GM23338 (cell line): ENCODE measurements around the gene WNK1. TPM values are rescaled to one million over a fixed set of nuclear protein-coding genes. Genes with fewer than 3 reads are reported as not detected.

Source experiments
- EZH2 ChIP-seq: fragments of 200-600 bp; sonication (generic); IDR thresholded peaks from one replicate; pipeline ENCODE4 v1.8.0; 2017; ENCODE audit warnings: antibody characterized with exemption, mild to moderate bottlenecking, low read depth; ENCODE audit not compliant: unreplicated experiment
- JUNB ChIP-seq: IDR thresholded peaks from one replicate; pipeline ENCODE4 v1.6.1; 2016; ENCODE audit warnings: antibody characterized with exemption; ENCODE audit not compliant: unreplicated experiment
- NANOG ChIP-seq: IDR thresholded peaks from 2 replicates; pipeline ENCODE4 v1.6.1; 2016; ENCODE audit warnings: antibody characterized with exemption, borderline replicate concordance
- POLR2AphosphoS5 ChIP-seq: IDR thresholded peaks from 2 replicates; pipeline ENCODE4 v1.6.1; 2016; ENCODE audit warnings: antibody characterized with exemption, low read depth
- polyA plus RNA-seq: library from polyadenylated mRNA; unstranded; fragments of >200 nt; fragmentation: Nextera tagmentation; extraction: Ambion mirVana; gene quantifications from 2 replicates; pipeline ENCODE4 v1.2.1, GENCODE V29; 2016
- total RNA-seq: library from RNA; depleted of rRNA; stranded (reverse); fragments of >200 nt; shearing (Covaris generic); gene quantifications from 2 replicates; pipeline ENCODE4 v1.2.3, GENCODE V29; 2014
- TF ChIP-seq, protein P1 (sequence below): fragments of 250-450 bp; sonication (Bioruptor Pico); IDR thresholded peaks from 2 replicates; pipeline ENCODE4 v1.5.0; 2020; ENCODE audit warnings: mild to moderate bottlenecking, moderate library complexity
- TF ChIP-seq, protein P2 (sequence below), 2 experiments: fragments of 200-600 bp in 1 of 2; sonication (generic) in 1 of 2; conservative IDR thresholded peaks; 2 replicates each; pipeline versions ENCODE4 v1.5.1 to v1.6.1; 2016 to 2017; ENCODE audit warnings: antibody characterized with exemption in 2 of 2, low read depth in 2 of 2, mild to moderate bottlenecking in 2 of 2, moderate library complexity in 1 of 2
- TF ChIP-seq, protein P3 (sequence below): IDR thresholded peaks from 2 replicates; pipeline ENCODE4 v1.6.1; 2016; ENCODE audit warnings: antibody characterized with exemption

The WNK1 gene
- total and polyA plus RNA-seq, 2 experiments from 2014 or later = 86.8 to 114 TPM

DNA sequence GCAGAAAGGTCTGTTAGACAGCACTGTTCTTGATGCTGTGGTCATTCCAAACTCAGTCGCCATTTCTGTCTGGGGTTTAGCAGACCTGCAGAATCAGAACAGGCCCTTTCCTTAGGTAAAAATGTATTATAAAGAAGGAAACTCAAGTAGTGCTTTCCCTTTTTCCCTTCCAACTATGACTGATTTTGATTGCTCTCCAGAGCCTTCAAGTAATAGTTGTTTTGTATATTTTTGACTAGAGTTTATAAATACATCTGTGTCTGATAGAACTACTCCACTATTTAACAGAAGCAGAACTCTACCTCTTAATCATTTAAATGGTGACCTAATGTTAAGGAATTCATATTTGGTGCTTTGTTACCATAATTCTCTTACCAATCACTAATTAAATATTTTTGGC, 74.0 kb downstream of the WNK1 start (continued):
- TF ChIP-seq, protein P1, sequence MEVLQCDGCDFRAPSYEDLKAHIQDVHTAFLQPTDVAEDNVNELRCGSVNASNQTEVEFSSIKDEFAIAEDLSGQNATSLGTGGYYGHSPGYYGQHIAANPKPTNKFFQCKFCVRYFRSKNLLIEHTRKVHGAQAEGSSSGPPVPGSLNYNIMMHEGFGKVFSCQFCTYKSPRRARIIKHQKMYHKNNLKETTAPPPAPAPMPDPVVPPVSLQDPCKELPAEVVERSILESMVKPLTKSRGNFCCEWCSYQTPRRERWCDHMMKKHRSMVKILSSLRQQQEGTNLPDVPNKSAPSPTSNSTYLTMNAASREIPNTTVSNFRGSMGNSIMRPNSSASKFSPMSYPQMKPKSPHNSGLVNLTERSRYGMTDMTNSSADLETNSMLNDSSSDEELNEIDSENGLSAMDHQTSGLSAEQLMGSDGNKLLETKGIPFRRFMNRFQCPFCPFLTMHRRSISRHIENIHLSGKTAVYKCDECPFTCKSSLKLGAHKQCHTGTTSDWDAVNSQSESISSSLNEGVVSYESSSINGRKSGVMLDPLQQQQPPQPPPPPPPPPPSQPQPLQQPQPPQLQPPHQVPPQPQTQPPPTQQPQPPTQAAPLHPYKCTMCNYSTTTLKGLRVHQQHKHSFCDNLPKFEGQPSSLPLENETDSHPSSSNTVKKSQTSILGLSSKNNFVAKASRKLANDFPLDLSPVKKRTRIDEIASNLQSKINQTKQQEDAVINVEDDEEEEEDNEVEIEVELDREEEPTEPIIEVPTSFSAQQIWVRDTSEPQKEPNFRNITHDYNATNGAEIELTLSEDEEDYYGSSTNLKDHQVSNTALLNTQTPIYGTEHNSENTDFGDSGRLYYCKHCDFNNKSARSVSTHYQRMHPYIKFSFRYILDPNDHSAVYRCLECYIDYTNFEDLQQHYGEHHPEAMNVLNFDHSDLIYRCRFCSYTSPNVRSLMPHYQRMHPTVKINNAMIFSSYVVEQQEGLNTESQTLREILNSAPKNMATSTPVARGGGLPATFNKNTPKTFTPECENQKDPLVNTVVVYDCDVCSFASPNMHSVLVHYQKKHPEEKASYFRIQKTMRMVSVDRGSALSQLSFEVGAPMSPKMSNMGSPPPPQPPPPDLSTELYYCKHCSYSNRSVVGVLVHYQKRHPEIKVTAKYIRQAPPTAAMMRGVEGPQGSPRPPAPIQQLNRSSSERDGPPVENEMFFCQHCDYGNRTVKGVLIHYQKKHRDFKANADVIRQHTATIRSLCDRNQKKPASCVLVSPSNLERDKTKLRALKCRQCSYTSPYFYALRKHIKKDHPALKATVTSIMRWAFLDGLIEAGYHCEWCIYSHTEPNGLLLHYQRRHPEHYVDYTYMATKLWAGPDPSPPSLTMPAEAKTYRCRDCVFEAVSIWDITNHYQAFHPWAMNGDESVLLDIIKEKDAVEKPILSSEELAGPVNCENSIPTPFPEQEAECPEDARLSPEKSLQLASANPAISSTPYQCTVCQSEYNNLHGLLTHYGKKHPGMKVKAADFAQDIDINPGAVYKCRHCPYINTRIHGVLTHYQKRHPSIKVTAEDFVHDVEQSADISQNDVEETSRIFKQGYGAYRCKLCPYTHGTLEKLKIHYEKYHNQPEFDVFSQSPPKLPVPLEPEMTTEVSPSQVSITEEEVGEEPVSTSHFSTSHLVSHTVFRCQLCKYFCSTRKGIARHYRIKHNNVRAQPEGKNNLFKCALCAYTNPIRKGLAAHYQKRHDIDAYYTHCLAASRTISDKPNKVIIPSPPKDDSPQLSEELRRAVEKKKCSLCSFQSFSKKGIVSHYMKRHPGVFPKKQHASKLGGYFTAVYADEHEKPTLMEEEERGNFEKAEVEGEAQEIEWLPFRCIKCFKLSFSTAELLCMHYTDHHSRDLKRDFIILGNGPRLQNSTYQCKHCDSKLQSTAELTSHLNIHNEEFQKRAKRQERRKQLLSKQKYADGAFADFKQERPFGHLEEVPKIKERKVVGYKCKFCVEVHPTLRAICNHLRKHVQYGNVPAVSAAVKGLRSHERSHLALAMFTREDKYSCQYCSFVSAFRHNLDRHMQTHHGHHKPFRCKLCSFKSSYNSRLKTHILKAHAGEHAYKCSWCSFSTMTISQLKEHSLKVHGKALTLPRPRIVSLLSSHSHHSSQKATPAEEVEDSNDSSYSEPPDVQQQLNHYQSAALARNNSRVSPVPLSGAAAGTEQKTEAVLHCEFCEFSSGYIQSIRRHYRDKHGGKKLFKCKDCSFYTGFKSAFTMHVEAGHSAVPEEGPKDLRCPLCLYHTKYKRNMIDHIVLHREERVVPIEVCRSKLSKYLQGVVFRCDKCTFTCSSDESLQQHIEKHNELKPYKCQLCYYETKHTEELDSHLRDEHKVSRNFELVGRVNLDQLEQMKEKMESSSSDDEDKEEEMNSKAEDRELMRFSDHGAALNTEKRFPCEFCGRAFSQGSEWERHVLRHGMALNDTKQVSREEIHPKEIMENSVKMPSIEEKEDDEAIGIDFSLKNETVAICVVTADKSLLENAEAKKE (CRISPR knock-in tag) = no peak
- TF ChIP-seq, protein P2, sequence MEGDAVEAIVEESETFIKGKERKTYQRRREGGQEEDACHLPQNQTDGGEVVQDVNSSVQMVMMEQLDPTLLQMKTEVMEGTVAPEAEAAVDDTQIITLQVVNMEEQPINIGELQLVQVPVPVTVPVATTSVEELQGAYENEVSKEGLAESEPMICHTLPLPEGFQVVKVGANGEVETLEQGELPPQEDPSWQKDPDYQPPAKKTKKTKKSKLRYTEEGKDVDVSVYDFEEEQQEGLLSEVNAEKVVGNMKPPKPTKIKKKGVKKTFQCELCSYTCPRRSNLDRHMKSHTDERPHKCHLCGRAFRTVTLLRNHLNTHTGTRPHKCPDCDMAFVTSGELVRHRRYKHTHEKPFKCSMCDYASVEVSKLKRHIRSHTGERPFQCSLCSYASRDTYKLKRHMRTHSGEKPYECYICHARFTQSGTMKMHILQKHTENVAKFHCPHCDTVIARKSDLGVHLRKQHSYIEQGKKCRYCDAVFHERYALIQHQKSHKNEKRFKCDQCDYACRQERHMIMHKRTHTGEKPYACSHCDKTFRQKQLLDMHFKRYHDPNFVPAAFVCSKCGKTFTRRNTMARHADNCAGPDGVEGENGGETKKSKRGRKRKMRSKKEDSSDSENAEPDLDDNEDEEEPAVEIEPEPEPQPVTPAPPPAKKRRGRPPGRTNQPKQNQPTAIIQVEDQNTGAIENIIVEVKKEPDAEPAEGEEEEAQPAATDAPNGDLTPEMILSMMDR (conservative IDR thresholded peaks at IDR 0.05; ENCODE audit: low read depth in 2 of 2) = no peak
- TF ChIP-seq NANOG (no peak), EZH2 (no peak), JUNB (no peak), POLR2AphosphoS5 (no peak)
- TF ChIP-seq, protein P3, sequence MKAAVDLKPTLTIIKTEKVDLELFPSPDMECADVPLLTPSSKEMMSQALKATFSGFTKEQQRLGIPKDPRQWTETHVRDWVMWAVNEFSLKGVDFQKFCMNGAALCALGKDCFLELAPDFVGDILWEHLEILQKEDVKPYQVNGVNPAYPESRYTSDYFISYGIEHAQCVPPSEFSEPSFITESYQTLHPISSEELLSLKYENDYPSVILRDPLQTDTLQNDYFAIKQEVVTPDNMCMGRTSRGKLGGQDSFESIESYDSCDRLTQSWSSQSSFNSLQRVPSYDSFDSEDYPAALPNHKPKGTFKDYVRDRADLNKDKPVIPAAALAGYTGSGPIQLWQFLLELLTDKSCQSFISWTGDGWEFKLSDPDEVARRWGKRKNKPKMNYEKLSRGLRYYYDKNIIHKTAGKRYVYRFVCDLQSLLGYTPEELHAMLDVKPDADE = no peak
